ENCODE data around the gene EXD2. TPM values are rescaled to one million over a fixed set of nuclear protein-coding genes. Genes with fewer than 3 reads are reported as not detected.

EXD2 gene
- total RNA-seq, 1 experiment from 2014 or later: 22.5 TPM

DNA sequence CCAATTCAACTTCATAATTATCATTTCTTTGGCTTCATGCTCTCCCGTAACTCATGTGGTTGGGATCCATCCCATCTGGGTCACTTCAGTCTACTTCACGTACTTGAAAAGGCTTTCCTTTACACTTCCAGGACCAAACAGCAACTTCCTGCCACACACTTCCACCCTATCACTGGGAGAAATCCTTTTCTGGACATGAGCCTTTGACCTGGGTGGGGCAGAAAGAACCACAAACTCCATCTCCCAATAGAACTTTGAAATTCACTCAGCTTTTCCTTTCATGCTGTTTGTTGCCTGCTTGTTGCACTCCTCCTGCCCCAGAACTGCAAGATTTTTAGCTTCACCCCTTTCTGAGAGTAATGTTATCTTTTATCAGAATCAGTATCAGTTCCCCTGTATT lies 50.3 kb downstream of the EXD2 start:
- Histone ChIP-seq H3K4me1 (peaks cover 8% of the 10 kb centered on the region; the same call in 1 of the 2 replicates), H3K36me3 (ENCODE audit: control insufficient read depth, insufficient read depth, low read length) (no peaks in the 10 kb centered on the region; the same call in 1 of the 2 replicates), H3K4me3 (ENCODE audit: low read depth, low read length) (no peak overlapping the region), H3K27me3 (replicated peaks; ENCODE audit: control insufficient read depth, insufficient read depth, low read length) (no peaks in the 10 kb centered on the region), H3K9me3 (no peaks in the 10 kb centered on the region)
- Mint-ChIP-seq H3K36me3 (ENCODE audit: insufficient read depth, unreplicated experiment) (peaks cover 15% of the 10 kb centered on the region), H3K27ac (ENCODE audit: unreplicated experiment) (peak overlapping the region; percentile 31), H3K4me1 (ENCODE audit: low read depth, unreplicated experiment) (peaks cover 7% of the 10 kb centered on the region), H3K27me3 (ENCODE audit: insufficient read depth, unreplicated experiment) (no peaks in the 10 kb centered on the region), H3K9me3 (ENCODE audit: unreplicated experiment) (no peaks in the 10 kb centered on the region), H3K4me3 (ENCODE audit: unreplicated experiment) (no peak overlapping the region)
- ChIA-PET CTCF (interaction anchor here (1.0 to 3.2 kb wide), 4 partner anchors 20 to 112 kb away, joined by 3 to 31 read pairs (median 8); partner anchors contain the start of gene GALNT16), POLR2A (interaction anchor here (0.6 kb wide), 1 partner anchor 145 kb away, joined by 3 read pairs; no protein-coding TSS in a partner anchor)
- intact Hi-C loops (cut with micrococcal nuclease; ENCODE audit: unreplicated experiment): loop anchor here (5.0 kb wide), 2 partner anchors 121 to 331 kb away; partner anchors contain the start of gene CCDC177
- TSS peak; percentile 41 for BruUV-seq (replicated peaks)
- no peak for DNase-seq
- TF ChIP-seq, protein P1, sequence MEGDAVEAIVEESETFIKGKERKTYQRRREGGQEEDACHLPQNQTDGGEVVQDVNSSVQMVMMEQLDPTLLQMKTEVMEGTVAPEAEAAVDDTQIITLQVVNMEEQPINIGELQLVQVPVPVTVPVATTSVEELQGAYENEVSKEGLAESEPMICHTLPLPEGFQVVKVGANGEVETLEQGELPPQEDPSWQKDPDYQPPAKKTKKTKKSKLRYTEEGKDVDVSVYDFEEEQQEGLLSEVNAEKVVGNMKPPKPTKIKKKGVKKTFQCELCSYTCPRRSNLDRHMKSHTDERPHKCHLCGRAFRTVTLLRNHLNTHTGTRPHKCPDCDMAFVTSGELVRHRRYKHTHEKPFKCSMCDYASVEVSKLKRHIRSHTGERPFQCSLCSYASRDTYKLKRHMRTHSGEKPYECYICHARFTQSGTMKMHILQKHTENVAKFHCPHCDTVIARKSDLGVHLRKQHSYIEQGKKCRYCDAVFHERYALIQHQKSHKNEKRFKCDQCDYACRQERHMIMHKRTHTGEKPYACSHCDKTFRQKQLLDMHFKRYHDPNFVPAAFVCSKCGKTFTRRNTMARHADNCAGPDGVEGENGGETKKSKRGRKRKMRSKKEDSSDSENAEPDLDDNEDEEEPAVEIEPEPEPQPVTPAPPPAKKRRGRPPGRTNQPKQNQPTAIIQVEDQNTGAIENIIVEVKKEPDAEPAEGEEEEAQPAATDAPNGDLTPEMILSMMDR (IDR thresholded peaks at IDR 0.05; ENCODE audit: insufficient read depth in 1 of 2, low read depth in 1 of 2, low read length in 1 of 2, severe bottlenecking in 1 of 2, unreplicated experiment in 1 of 2): no peak

DNA sequence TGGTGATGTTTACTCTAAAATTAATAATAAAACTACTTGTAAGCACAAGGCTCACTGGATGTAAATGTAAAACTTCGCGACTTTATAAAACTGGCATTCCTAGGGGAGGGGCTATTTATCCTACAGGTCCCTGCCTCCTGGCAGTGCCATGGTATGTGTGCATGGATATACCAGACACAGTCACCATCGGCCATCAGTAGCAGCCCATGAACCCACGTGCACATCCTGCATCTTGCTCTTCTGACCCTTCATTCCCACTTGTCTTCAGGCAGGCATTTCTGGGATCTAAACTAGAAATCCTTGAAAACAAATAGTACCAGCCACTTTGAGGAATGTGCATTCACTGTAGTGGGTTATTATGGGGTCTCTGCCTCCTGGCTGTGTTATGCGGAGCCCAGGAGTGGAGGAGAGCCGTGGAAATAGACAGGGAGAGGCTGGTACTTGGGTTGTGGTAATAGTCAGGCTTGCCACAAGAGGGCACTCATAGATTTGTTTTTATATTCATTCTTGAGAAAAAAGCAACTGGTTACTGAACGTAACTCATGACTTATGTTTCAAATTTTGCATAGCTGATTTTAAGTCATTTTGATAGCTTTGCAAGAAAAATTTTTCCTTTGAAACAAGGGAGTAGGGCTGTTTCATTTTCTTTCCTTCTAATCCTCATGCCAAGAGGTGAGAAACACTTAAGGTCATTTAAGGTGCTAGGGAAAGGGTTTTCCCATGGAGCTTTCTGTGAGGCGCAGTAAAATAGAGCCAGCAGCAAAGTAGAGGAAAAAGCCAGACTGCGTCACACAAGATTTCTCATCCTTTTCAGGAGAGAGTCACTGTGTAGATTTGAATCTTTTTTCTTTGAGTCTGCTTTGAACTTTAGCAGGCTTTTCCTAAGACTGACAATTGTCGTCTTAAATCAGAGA lies 51.3 kb downstream of the EXD2 start:
- Histone ChIP-seq H3K9me3 (no peaks in the 10 kb centered on the region), H3K36me3 (ENCODE audit: control insufficient read depth, insufficient read depth, low read length) (no peaks in the 10 kb centered on the region; the same call in 1 of the 2 replicates), H3K4me3 (ENCODE audit: low read depth, low read length) (no peak overlapping the region), H3K27me3 (replicated peaks; ENCODE audit: control insufficient read depth, insufficient read depth, low read length) (no peaks in the 10 kb centered on the region), H3K4me1 (peaks cover 8% of the 10 kb centered on the region; the same call in 1 of the 2 replicates)
- peak; percentile 56 to 61 for DNase-seq
- Mint-ChIP-seq H3K36me3 (ENCODE audit: insufficient read depth, unreplicated experiment) (peaks cover 15% of the 10 kb centered on the region), H3K4me3 (ENCODE audit: unreplicated experiment) (no peak overlapping the region), H3K27me3 (ENCODE audit: insufficient read depth, unreplicated experiment) (no peaks in the 10 kb centered on the region), H3K9me3 (ENCODE audit: unreplicated experiment) (no peaks in the 10 kb centered on the region), H3K27ac (ENCODE audit: unreplicated experiment) (no peak overlapping the region), H3K4me1 (ENCODE audit: low read depth, unreplicated experiment) (peaks cover 7% of the 10 kb centered on the region)
- ChIA-PET CTCF (interaction anchor here (0.6 to 3.2 kb wide), 8 partner anchors 14 to 480 kb away, joined by 3 to 31 read pairs (median 4); partner anchors contain the start of gene GALNT16), POLR2A (interaction anchor here (0.6 kb wide), 1 partner anchor 144 kb away, joined by 3 read pairs; no protein-coding TSS in a partner anchor)
- no TSS peak for BruUV-seq (replicated peaks)
- intact Hi-C loops (cut with micrococcal nuclease; ENCODE audit: unreplicated experiment): loop anchor here (1.0 to 5.0 kb wide), 7 partner anchors 19 to 330 kb away; partner anchors contain the start of gene CCDC177
- TF ChIP-seq, protein P1 (IDR thresholded peaks at IDR 0.05; ENCODE audit: insufficient read depth in 1 of 2, low read depth in 1 of 2, low read length in 1 of 2, severe bottlenecking in 1 of 2, unreplicated experiment in 1 of 2): peak; percentile 69 to 78

DNA sequence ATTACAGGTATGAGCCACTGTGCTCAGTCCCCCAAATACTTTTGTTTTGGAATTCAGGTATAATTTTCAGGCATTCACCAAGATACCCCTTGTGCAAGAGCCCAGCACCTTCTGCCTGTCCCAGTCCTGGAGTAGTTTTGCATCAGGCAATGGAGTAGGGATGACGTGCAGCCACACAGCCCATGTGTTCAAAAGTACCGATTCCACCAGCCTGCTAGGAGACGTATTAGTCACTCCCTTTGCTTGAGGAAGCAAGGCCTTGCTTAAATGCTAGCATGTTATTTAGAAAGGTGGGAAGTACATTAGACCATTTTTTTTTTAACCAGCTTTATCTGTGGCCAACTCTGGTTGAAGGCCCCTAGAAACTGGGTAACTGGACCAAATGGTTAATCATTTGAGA lies 53.6 kb downstream of the EXD2 start:
- H3K4me3 ChIP-seq (ENCODE audit: low read depth, low read length): no peak overlapping the region
- Mint-ChIP-seq H3K4me1 (ENCODE audit: low read depth, unreplicated experiment) (peaks cover 7% of the 10 kb centered on the region), H3K27ac (ENCODE audit: unreplicated experiment) (no peak overlapping the region), H3K36me3 (ENCODE audit: insufficient read depth, unreplicated experiment) (peaks cover 4% of the 10 kb centered on the region), H3K9me3 (ENCODE audit: unreplicated experiment) (no peaks in the 10 kb centered on the region), H3K4me3 (ENCODE audit: unreplicated experiment) (no peak overlapping the region), H3K27me3 (ENCODE audit: insufficient read depth, unreplicated experiment) (no peaks in the 10 kb centered on the region)
- H3K27me3 ChIP-seq (replicated peaks; ENCODE audit: control insufficient read depth, insufficient read depth, low read length): no peaks in the 10 kb centered on the region
- no peak for DNase-seq
- TF ChIP-seq, protein P1 (IDR thresholded peaks at IDR 0.05; ENCODE audit: insufficient read depth in 1 of 2, low read depth in 1 of 2, low read length in 1 of 2, severe bottlenecking in 1 of 2, unreplicated experiment in 1 of 2): no peak
- H3K36me3 ChIP-seq (ENCODE audit: control insufficient read depth, insufficient read depth, low read length): no peaks in the 10 kb centered on the region
- no TSS peak for BruUV-seq (replicated peaks)
- H3K4me1 ChIP-seq: peaks cover 8% of the 10 kb centered on the region; the same call in 1 of the 2 replicates
- POLR2A ChIA-PET: no interaction called here
- intact Hi-C loops (cut with micrococcal nuclease; ENCODE audit: unreplicated experiment): loop anchor here (5.0 kb wide), 2 partner anchors 117 to 327 kb away; partner anchors contain the start of gene CCDC177
- no peaks in the 10 kb centered on the region for H3K9me3 ChIP-seq
- CTCF ChIA-PET: interaction anchor here (0.7 kb wide), 1 partner anchor 12 kb away, joined by 6 read pairs; no protein-coding TSS in a partner anchor
